DMS153 (cell line): ENCODE measurements around the gene IGF2R.
"Not testable (repeated sequence)": the region's sequence is repeated elsewhere in the genome, so short reads cannot be mapped to it uniquely, and the experiment has no call there.

Source experiments
- DNase-seq: peaks from one replicate; lab custom pipeline; 2025; lab: John Stamatoyannopoulos, UW

IGF2R gene

DNA sequence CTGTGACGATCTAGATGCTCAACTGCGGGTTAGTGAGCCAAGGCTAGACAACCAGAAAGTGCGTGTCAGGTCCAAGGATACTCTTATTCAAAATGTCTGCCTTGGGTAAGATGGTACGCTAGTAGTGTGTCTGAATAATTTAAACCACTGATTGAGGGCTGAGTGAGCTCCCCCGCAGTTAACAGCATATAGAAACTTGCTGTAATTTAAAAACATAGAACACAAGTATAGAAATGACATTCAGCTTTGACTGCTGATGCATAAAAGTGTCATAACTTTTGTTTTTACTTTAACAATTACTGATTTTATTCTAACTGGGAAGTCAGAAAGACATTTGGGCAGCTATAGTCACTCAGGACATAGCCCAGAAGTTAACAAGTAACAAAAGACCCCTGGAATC is 107.1 kb downstream of the IGF2R start:
- no peak for DNase-seq

GRCh38 chr6:160077024-160077423 is 108.1 kb downstream of the IGF2R start:
- no peak for DNase-seq

- DNase-seq, result no peak
Measured at GRCh38 chr6:160077526-160077925, 108.6 kb downstream of the IGF2R start.

GRCh38 chr6:160078883-160079685 is 110.2 kb downstream of the IGF2R start:
- DNase-seq, result no peak

DNA sequence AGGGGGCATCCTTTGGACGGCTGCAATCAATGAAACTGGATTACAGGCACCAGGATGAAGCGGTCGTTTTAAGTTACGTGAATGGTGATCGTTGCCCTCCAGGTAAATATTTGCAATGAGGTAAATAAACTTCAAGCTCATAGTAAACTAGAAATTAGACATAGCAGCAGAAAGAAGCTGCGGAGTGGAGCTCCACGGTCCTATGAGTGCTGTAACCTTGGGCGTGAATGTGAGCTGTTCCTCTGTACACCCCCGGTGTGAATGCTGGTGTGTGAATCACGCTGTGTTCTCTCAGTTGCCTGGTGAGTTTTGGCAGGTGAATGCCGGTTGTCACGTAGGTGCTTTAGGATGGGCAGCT is 110.8 kb downstream of the IGF2R start:
- DNase-seq, result no peak

DNA sequence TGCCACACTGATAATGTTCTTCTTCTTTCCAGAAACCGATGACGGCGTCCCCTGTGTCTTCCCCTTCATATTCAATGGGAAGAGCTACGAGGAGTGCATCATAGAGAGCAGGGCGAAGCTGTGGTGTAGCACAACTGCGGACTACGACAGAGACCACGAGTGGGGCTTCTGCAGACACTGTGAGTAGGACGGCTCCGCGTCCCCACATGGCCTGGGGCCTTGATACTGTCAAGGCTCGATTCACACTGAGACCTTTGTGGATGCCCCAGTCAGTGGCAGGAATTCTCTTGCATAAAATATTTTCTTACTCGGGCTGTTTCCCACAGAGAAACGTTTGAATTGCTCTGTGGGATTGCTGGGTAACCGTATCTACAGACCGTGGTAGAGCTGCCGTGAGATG is 111.2 kb downstream of the IGF2R start:
- DNase-seq, result no peak

DNA sequence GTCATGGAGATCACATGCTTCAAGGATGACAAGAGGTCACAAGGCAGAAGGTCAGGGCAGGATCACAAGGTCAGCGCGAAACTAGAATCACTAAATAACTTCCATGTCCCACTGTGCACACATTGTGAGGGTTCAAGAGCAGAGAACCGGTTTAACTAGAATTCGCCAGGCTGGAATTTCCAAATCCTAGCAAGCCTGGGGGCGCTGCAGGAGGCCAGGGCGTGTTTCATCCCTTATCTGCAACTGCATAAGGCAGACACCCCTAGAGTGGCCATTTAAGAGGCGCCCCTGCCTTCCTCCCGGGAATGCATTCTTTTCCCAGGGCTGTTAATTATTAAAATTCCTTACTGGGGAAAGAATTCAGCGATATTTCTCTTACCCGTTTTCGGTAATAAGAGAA is 112.5 kb downstream of the IGF2R start:
- DNase-seq, result no peak

GRCh38 chr6:160082627-160083026 is 113.7 kb downstream of the IGF2R start:
- DNase-seq, result no peak

- no peak for DNase-seq
Measured at GRCh38 chr6:160084198-160084776, 115.4 kb downstream of the IGF2R start.

GRCh38 chr6:160085226-160085625 is 116.3 kb downstream of the IGF2R start:
- no peak for DNase-seq

- no peak for DNase-seq
Measured at GRCh38 chr6:160085713-160086505, 117.0 kb downstream of the IGF2R start.

GRCh38 chr6:160086754-160087153 is 117.9 kb downstream of the IGF2R start:
- no peak for DNase-seq

DNA sequence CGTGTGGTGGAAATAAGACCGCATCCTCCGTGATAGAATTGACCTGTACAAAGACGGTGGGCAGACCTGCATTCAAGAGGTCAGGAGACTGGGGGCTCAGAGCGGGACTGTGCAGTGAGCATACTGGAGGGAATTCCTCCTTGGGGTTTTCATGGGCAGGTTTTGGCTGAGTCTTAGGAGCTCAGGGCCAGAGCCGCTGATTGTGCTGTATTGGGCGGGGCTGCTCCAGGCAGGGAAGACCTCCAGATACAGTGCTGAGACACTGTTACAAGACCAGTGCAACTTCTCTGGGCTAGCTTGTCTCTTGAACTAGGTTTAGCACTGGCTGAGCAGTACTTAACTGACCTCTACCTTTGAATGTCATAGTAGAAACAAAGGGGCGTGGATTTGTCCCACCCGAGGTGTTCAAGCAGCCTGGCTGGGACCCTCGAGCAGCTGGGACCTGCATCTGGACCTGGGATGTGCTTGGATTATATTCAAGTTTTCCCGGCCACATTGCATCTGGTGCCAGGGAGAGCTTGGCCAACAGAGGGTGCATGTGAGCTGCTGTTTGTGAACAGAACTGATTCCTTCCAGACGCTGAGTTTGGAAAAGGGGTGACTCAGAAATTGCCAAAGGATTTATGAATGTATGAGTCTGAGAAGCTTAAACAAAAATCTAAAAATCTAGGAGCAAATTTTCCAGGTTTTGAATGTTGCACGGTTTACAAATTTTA is 119.3 kb downstream of the IGF2R start:
- DNase-seq, result no peak

DNA sequence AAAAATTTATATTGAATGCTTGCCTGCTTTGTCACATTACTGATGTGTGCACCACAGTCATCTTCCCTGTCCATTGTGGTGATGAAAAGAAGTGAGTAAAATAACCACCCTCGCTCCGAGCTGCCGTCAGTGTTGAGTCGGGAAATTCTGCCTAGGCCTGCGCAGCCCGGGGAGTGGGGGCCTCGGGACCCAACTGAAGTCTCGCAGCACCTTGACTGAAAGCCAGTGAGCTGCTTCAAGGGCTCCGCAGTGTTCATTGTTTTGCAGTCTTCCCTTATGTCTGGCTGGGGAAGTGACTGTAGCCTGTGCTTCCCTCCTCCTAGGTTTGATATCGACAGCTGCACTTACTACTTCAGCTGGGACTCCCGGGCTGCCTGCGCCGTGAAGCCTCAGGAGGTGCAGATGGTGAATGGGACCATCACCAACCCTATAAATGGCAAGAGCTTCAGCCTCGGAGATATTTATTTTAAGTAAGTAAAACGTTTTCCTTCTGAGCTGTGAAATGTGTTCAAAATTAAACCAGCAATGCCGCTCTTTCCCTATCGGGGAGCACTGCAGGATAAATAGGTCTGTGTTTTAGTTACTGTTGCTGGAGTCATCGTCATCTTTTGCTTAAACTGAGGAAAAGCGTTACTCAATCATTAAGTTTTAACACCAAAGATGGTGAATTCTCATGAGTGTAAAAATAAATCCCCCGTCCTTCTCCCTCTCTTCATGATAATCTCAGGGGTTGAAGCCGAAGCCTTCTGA is 120.1 kb downstream of the IGF2R start:
- DNase-seq, result no peak

DNA sequence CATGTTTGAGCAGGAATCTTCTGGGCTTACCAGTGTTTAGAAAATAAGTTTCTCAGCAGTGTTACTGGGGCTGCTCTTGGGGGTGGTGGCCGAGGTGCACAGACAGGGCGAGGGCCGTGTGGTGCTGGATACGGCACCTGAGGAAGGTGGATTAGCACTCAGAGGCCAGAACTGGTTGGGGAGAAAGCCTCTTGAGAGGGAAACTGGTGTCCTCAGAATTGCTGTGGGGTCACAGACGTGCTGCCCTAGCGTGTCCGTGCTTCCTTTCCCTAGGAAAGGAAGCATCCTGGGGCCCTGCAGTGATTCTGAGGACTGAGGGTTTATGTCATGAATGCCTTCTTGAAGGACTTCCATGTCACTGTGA is 120.6 kb downstream of the IGF2R start:
- DNase-seq, result no peak

DNA sequence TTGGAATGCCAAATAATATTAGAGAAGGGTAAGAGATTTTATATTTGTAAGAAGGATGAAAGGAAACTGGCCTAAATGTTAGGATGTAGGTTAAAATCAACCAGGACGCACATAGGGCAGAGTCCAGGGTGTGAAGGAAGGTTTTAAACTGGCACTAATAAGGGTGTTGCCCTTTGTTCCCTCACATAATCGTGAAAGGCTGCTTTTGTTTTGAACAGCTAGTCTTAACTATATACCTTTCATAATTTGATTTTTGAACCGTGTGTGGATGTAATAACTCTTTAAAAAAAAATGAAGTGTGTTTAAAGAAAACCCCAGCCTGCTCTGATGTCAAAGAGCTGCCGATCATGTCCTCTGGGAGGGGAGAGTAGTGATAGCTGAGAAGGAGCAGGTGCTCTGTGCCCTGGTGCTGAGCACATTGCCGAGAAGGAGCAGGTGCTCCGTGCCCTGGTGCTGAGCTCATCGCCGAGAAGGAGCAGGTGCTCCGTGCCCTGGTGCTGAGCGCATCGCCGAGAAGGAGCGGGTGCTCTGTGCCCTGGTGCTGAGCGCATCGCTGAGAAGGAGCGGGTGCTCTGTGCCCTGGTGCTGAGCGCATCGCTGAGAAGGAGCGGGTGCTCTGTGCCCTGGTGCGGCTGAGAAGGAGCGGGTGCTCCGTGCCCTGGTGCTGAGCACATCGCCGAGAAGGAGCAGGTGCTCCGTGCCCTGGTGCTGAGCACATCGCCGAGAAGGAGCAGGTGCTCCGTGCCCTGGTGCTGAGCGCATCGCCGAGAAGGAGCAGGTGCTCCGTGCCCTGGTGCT is 121.8 kb downstream of the IGF2R start:
- DNase-seq, result not testable (repeated sequence)

DNA sequence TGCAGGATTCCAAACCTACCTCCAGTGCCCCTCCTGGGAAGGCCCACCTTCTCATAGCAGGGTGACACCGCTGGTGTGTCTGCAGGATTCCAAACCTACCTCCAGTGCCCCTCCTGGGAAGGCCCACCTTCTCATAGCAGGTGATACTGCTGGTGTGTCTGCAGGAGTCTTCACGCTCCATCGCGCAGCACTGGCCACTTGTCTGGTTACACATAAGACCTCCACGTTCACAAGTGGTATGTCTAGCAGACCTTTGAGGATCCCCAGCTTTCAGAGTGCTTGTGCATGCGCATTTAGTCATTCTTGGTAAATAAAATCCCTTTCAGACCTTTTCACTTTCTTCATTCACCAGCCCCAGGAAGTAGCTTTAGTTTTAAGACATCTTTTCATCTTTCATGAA is 123.3 kb downstream of the IGF2R start:
- DNase-seq, result not testable (repeated sequence)

DNA sequence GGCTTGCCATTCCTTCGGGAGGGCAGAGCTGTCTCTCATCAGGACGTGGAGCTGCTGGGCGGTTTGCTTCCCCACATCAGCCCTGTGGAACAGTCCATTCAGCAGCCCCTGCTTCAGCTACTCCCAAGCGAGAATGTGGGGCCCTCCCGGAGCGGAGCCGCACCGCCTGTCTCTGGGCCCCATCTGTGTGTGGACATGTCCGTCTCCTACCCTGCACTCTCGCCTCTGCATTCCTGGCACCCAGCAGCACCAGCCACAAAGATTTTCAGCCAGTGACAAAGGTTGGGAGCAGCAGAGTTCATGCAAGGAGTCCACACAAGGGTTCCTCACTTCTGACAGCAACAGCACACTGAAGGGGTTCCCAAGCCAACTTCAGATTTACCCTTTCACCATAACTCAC is 123.7 kb downstream of the IGF2R start:
- no peak for DNase-seq

DNA sequence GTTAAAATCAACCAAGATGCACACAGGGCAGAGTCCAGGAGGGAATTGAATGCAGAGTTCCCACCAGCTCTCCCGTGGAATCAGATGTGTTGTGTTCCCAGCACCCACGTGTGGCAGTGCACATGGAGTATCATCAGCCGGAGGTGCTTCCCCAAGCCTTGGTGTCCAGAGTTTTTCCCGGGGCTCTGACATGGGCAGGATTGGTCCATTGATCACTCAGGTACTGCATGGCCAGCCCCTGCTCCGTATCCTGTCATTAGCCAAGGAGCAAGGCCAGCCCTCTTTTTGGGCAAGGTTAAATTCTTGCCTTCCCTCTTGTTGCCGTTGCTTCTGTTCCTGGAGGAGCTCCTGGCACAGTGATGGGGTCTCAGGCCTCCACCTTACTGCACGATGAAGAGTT is 124.2 kb downstream of the IGF2R start:
- DNase-seq, result no peak

DNA sequence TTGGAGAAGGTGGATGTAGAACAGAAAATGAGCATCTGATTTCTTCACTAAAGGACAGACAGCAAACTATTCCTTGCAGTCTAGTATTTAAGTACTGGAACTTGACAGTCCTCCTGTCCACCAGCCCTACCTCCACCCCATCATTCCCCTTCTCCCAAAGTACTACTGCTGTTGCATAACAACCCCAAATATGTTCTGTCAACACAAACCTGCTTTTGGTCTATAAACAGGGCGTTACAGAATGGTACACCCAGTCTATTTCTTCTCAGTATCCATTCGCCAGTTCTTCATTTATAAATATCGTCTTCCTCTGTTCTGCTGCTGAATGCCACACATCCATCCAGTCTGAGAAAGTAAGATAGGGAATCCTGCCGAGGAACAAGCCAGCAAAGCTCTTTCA is 125.1 kb downstream of the IGF2R start:
- no peak for DNase-seq
